Measurements from ENCODE around the gene PLPP1.

Gene PLPP1

DNA sequence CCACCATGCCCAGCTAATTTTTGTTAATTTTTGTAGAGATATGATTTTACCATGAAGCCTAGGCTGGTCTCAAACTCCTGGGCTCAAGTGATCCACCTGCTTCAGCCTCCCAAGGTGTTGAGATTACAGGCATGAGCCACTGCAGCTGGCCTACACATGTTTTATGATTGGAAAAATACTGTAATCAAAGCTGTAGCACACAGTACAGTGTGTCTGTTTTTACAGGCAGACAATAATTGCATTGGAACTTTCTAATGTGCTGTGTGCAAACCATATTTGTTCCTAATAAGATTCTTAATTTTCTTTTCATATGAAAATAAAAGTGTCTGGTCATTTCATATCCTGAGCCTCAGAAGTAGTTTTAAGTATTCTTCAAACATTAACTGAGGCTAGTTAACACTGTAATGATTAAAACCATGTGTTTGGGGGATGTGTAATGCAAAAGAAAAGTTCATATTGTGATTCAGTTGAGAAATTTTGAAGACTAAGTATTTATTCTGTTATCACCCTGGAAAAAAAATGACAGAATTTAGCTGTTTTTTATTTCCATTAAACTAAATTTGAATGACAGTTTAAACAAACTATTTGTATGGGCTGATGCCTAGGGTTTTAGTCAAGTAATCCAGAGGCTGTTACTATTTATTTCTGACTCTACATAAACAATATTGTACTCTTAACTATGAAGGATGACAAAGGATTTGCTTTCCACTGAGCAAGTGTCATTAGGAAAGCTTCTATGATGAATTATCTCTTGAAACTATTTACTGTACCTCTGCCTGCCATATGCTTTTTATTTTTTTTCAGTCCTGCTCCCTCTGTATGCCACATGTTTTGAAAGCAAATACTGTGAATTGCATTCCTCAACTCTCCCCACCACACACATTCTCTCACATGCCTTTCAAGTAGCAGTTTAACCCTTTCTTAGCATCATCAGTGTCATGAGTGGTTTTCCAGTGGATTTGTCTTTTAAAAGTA, 115.5 kb downstream of the PLPP1 start:
- TF ChIP-seq, protein P1, sequence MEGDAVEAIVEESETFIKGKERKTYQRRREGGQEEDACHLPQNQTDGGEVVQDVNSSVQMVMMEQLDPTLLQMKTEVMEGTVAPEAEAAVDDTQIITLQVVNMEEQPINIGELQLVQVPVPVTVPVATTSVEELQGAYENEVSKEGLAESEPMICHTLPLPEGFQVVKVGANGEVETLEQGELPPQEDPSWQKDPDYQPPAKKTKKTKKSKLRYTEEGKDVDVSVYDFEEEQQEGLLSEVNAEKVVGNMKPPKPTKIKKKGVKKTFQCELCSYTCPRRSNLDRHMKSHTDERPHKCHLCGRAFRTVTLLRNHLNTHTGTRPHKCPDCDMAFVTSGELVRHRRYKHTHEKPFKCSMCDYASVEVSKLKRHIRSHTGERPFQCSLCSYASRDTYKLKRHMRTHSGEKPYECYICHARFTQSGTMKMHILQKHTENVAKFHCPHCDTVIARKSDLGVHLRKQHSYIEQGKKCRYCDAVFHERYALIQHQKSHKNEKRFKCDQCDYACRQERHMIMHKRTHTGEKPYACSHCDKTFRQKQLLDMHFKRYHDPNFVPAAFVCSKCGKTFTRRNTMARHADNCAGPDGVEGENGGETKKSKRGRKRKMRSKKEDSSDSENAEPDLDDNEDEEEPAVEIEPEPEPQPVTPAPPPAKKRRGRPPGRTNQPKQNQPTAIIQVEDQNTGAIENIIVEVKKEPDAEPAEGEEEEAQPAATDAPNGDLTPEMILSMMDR (IDR thresholded peaks at IDR 0.05; ENCODE audit: low read depth, low read length) = no peak
- peak; percentile 30 to 54 for DNase-seq (ENCODE audit: low read depth in 2 of 2)
- no peak overlapping the region for H3K4me3 ChIP-seq (replicated peaks in 1 of 2; ENCODE audit: low read depth in 2 of 2, low read length in 2 of 2)

DNA sequence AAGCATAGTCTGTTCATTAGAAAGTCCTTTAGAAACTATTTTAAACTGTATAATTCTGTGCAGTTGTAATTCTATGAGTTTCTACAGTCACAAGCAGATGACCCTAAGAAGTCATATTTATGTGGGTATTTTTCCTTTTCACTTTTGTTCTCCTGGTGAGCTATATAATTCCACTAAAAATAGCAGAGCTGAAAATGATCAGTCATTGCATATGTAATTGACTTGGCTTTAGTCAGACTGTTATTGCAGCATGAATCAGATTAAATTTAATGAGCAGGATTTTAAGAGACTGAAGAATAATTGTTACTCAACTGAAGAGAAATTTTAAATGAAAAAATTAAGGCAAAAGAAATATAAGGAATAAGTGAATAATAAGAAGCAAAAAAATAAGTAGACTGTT, 118.5 kb downstream of the PLPP1 start:
- DNase-seq (ENCODE audit: low read depth in 2 of 2) = peak in 1 of 2 donors; percentile 21
- TF ChIP-seq, protein P1 (IDR thresholded peaks at IDR 0.05; ENCODE audit: low read depth, low read length) = no peak
- no peak overlapping the region for H3K4me3 ChIP-seq (replicated peaks in 1 of 2; ENCODE audit: low read depth in 2 of 2, low read length in 2 of 2)

DNA sequence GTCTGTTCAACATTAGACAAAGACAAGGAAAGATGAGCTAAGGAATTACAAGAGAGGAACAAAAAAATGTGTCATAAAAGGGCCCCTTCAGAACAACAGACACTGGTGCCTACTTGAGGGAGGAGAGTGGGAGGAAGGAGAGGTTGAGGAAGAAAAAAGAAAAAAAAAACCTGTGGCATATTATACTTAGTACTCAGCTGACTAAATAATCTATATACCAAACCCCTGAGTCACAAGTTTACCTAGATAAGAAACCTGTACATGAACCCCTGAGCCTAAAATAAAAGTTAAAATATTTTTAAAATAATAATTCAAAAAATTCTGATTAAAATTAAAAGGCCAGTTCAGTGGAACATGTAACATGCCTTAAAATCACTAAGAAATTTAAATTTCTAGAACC, 119.7 kb downstream of the PLPP1 start:
- no peak overlapping the region for H3K4me3 ChIP-seq (replicated peaks in 1 of 2; ENCODE audit: low read depth in 2 of 2, low read length in 2 of 2)
- no peak for DNase-seq (ENCODE audit: low read depth in 2 of 2)
- TF ChIP-seq, protein P1 (IDR thresholded peaks at IDR 0.05; ENCODE audit: low read depth, low read length) = no peak

DNA sequence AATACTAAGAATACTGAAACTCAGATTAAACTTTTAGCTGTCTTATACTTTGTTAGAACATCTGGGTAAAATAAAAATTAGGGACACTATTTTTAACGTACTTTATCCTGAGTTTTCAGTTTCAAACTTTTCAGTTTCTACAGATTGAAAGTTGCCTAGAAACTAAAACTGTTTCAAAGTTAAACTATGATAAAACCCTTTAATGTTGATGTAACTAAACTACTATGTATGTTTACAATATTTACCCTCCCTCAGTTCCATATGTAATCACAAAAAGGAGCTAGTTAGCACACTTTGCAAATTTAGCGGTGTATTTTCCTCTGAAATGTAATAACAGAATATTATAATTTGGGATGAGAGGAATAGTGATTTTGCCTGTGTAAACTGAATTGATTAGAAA, 121.1 kb downstream of the PLPP1 start:
- DNase-seq (ENCODE audit: low read depth in 2 of 2) = no peak
- TF ChIP-seq, protein P1 (IDR thresholded peaks at IDR 0.05; ENCODE audit: low read depth, low read length) = no peak
- no peak overlapping the region for H3K4me3 ChIP-seq (replicated peaks in 1 of 2; ENCODE audit: low read depth in 2 of 2, low read length in 2 of 2)

DNA sequence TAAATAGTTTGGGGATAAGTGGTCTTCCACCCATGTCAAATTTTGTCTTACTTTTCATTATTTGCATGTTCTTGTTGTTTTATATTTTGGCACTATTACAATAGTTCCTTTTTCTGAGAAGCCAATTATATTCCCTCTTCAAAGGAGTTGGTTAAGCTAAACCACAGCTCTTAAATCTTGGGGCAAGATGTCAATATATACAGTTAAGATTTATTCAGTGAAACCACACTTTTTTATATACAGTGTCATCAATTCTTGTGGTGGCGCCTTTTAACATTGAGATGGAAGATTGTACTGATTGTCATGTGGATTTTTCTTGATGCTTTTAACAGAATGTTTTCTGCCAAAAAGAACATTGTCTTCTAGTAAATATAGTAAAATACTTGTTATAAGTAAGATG, 122.9 kb downstream of the PLPP1 start:
- no peak for DNase-seq (ENCODE audit: low read depth in 2 of 2)
- no peak overlapping the region for H3K4me3 ChIP-seq (replicated peaks in 1 of 2; ENCODE audit: low read depth in 2 of 2, low read length in 2 of 2)
- TF ChIP-seq, protein P1 (IDR thresholded peaks at IDR 0.05; ENCODE audit: low read depth, low read length) = no peak

DNA sequence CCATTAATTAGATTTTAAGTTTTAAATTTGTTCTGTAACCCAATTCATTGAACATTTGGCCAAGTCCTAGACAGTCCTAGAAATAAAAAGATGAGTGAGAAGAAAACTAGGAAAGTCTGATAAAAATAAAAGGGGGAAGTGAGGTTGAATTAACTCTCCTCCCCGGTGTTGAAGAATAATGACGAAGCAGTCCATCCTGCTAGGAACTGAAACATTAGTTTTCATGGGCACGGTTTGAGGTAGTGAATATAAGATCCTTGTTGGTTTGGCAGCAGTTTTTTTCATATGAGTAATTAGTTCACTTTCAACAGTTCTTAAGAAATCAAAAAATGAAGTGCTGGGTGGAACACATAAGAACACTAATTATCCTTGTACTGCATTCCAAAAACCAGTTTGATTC, 123.9 kb downstream of the PLPP1 start:
- TF ChIP-seq, protein P1 (IDR thresholded peaks at IDR 0.05; ENCODE audit: low read depth, low read length) = no peak
- no peak overlapping the region for H3K4me3 ChIP-seq (replicated peaks in 1 of 2; ENCODE audit: low read depth in 2 of 2, low read length in 2 of 2)
- DNase-seq (ENCODE audit: low read depth in 2 of 2) = no peak
